ENCODE results near the gene PLCD3.

PLCD3 gene

DNA sequence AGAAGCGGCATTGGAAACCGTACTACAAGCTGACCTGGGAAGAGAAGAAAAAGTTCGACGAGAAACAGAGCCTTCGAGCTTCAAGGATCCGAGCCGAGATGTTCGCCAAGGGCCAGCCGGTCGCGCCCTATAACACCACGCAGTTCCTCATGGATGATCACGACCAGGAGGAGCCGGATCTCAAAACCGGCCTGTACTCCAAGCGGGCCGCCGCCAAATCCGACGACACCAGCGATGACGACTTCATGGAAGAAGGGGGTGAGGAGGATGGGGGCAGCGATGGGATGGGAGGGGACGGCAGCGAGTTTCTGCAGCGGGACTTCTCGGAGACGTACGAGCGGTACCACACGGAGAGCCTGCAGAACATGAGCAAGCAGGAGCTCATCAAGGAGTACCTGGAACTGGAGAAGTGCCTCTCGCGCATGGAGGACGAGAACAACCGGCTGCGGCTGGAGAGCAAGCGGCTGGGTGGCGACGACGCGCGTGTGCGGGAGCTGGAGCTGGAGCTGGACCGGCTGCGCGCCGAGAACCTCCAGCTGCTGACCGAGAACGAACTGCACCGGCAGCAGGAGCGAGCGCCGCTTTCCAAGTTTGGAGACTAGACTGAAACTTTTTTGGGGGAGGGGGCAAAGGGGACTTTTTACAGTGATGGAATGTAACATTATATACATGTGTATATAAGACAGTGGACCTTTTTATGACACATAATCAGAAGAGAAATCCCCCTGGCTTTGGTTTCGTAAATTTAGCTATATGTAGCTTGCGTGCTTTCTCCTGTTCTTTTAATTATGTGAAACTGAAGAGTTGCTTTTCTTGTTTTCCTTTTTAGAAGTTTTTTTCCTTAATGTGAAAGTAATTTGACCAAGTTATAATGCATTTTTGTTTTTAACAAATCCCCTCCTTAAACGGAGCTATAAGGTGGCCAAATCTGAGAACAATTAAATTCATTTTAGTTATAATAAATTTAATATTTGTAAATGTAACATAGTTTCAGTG, 17.7 kb upstream of the PLCD3 start:
- DNase-seq: peak; percentile 32 to 55

DNA sequence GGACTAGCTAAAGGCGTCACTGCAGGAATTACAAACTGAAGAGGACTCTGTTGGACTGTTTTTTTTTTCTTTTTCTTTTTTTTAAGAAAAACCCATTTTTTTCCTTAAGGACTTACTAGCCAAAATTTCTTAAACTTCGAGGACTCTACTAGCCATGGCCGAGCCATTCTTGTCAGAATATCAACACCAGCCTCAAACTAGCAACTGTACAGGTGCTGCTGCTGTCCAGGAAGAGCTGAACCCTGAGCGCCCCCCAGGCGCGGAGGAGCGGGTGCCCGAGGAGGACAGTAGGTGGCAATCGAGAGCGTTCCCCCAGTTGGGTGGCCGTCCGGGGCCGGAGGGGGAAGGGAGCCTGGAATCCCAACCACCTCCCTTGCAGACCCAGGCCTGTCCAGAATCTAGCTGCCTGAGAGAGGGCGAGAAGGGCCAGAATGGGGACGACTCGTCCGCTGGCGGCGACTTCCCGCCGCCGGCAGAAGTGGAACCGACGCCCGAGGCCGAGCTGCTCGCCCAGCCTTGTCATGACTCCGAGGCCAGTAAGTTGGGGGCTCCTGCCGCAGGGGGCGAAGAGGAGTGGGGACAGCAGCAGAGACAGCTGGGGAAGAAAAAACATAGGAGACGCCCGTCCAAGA, 16.8 kb upstream of the PLCD3 start:
- peak; percentile 55 to 72 for DNase-seq

DNA sequence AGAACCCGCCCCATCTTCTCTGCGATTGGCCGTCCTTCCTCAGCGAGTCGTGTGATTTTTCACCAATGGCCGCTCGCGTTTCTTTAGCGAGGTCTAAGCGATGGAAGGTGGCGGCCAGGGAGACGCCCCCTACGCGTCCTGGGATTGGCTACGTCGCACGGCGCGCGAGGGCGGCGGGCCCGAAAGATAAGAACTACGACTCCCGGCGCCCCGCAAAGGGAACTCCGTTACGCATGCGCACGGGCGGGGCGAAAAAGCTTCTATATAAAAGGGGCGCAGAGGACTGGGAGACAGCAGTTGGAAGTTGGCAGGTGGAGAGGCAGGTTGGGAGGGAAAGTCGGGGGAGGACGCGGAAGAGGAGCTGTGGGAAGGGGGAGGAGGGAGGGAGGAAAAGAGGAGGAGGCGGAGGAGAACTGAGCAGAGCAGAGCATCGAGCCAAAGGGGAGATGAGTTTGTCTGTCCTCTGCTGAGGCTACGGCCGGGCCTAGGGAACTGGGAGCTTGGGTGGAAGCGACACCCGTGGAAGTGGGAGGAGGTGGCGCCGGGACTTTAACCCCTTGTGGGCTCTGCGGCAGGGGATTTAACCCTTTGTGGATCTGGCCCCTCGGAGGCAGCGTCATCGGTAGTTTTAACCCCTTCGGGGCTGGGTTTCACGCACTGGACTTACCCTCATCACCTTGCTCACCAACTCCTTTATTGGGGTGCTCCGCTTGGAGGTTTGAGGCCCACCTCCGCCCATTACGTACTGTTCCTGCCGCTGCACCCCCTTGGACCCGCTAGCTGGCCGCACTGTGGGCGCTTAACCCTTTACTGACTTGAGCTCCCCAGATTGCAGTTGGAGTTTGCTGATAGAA, 16.1 kb upstream of the PLCD3 start, which contains the start of gene HEXIM1:
TSS of gene HEXIM1 (plus strand) at position 293 of the 854 bp plus-strand sequence. CDS start 716 bp downstream, outside the sequence.
- peak; percentile 99 to 100 for DNase-seq

DNA sequence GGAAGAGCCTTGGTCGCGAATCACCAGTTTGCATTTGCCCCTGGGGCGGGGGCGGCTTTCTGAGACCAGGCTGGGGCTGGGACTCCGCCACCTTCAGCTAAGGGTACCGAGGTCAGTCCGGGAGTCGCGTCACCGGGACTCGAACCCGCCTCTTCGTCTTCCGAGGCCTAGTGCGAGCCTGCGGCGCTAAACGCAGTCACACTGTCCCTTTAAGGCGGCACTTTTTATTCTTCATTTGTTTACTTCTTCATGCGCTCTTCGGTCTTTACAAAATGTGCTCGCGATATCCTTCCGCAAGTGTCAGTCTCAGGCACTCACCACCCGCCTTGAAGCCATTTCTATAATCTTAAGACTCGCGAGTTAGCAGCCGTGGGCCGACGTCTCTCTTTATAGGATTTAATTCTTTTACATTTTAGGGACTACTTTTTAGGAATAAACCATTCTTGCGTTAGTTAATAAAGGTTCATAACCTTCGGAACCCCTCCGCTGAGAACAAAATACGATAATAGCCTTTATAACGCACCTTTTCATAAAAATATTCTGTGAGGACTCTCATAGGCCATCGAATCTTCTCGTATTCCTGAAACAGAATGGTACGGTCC, 15.4 kb upstream of the PLCD3 start:
- peak; percentile 85 to 90 for DNase-seq

DNA sequence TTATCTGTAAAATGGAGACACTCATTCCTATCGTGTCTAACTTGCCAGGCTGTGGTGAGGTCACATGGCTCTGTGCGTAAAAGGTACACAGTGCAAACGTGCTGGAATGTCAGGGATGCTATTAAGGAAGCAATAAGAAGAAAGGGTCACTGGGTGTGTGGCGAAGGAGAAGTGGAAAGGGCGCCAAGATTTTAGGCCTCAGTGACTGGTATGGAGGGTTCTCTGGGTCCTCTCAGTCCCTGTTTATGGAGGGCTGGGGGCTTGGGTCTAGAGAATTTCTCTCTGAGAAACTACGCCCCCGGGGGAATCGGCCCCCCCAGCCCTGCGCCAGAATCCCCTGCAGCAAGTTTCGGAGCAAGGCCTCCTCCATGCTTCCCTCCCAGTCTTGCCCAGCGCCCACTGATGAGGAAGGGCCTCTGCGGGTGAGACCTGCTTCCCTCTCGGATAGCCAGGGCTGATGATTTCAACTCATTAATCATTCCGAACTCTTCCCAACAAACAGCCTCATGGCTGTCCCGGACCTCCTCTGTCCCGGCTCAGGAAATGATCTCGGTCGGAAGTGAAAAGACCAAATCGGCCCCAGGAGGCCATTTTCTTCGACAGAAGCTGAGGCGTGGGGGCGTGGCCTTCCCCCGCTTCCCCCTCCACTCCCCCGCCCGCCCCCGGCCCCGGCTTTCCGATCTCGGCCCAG, 14.7 kb upstream of the PLCD3 start:
- DNase-seq: peak; percentile 53 to 59

DNA sequence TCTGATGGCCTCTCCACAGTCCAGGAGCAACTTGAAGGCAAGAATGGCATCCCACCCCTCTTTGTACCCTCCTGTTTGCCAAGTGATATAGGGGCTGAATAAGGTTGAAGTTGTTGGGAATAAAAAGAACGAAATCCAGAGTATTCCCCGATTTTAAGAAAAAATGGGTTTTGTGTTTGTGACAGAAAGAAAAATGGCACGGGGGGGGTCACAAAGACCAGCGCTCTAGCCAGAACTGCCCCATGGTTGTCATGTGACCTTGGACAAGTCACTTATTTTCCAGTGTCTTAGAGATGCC, 14.2 kb upstream of the PLCD3 start:
- no peak for DNase-seq

DNA sequence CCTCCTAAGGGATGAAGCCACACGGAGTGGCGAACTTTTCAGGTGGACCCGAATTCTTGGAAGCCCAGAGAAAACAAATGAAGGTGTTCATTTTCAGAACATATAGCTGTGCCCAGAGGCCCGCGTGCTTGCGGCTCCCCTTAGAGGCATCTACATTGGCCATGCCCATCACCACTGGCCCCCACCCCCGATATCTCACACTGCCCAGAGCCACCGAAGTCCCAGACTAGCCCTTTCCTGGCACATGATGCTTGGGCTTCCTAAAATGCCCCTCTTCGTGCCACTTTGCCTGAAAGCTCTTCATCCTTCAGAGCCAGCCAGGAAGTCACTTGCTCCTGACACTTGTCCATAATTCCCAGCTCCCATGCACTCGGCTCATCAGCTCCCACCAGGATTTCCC, 13.9 kb upstream of the PLCD3 start:
- DNase-seq: no peak

DNA sequence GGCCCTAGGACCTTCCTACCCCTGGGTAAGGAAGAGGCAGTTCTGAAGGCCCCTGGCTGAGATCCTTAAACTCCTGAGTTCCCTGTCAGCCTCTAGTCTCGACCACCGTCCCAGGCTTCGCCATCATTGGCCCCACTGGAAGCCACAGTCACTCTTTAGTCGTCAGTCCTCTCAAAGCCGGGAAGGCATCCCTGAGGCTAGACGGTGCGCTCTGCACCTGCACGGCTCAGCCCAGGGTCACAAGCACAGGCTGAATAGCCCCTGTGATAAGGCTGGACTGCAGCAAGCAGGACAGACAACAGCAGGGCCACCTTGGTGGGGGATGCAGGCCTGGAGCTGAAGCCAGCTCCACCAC, 12.7 kb upstream of the PLCD3 start:
- no peak for DNase-seq

DNA sequence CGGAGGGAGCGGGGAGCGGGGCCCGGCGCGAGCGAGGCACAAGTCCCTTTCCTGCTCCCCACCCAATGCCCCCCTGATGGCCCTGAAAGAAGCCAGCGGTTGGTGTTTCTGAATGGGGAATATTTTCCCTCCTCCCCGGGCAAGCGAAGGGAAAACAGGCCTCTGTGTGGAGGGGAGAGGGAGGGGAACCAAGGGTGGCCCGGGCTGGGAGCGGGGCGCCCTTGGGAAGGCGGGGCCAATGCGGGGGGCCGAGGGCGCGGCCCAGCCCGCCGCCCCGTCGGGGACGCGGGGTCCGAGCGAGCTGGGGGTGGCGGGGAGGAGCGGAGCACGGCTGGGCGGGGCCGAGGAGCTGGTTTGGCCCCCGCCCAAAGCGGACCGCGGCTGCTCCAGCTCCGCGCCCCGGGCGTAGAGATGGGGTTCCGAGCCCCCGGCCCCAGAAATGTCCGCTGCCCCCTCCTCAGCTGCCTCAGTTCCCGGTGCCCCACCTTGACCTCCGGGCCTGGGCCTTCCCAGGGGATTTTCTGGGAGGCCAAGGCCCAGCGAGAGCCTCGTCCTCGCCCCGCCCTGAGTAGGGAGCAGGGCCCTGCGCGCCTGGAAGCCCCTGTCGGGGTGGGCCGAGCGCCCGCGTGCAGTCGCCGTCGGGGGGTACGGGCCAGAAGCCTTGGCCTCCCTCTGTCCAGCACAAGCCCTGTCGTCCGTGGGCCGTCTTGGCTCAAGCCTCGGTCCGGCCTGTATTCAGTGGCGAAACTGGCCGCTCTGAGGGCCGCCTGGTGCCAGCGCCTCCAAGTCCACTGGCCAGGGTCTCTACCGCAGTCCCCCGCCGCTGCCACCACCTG, 12.1 kb upstream of the PLCD3 start:
- no peak for DNase-seq

DNA sequence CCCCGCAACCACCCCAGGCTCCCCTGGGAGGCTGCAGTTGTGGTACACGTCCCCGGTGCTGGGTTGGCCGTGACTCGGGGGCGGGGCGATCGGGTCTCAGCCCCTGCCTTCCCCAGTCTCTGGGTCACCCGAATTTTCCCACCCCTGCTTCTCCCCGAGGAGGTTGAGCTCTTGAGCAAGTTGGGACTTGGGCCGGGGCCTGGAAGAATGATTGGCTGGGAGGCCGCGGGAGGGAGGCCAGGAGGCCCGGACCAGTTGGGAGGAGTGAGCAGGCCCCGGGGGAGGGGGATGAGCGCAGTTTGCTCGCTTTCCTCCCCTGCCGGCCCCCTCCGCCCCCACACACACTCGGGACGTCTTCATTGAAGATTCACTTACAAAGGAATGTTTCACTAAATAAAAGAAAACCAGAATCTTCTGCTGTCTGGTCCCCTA, 11.5 kb upstream of the PLCD3 start:
- DNase-seq: peak; percentile 23 to 65

DNA sequence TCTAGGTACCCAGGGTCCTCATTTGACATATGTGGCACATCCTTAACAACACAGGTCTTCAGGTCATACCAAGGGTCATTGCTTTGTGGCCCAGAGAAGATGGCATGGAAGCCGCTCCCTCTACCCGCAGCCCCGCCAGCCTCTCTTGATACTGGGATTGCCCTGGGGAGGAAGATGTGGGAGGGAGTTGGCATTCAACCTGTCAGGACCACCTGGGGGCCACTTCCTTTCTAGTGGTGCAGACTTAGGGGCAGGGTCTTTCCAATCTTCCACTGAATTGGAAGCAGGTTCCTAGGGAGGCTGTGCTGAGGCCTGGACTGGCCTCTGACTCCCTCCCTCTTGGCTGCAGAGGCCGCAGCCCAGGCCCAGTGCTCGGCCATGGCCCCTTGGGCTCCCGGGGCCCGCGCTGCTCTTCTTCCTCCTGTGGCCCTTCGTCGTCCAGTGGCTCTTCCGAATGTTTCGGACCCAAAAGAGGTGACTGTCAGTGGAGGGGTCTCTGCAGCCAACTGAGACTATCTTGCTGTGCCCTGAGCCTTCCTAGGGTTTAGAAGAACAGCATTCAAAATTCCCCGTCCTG, 10.9 kb upstream of the PLCD3 start:
- DNase-seq: no peak

DNA sequence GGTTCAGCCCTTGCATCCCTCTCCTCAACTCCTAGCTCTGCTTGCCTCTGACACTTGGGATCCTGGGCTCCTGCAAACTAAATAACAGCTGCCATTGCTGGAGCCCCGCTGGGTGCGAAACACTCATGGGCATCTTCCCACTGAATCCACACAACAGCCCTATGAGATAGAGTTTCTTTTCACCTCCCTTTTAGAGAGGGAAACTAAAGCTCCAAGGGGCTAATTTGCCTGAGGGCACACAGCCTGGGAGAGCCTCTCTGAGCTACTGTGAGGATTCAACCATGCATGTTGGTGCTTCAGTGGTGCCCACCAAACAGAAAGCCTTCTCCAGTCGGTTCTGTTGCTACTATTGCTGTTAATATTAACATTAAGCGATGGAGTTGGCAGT, 7.2 kb upstream of the PLCD3 start:
- DNase-seq: no peak

DNA sequence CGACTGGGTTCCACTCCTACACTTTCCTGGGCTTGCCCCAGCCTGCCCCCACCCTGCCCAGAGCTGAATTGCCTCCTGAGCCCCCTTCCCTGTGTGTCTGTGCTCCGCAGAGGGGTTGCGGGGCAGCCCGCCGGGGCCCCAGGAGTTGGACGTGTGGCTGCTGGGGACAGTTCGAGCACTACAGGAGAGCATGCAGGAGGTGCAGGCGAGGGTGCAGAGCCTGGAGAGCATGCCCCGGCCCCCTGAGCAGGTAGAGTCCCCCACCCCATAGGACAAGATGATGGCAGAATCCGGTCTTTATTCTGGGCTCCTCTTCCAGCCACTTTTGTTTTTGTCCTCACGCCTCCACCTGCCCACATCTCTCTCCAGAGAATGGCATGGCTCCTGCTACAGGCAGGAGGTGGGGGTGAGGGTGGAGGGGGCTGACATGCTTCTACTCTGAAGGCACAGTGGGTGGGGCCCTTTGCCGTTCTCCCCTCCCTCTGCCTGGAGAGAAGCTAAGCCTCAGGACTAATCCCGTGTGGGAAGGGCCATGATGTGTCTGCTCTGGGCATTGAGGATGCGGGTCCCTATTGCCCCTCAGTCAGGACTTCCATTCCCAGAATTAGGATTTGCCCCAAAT, 6.7 kb upstream of the PLCD3 start:
- no peak for DNase-seq

DNA sequence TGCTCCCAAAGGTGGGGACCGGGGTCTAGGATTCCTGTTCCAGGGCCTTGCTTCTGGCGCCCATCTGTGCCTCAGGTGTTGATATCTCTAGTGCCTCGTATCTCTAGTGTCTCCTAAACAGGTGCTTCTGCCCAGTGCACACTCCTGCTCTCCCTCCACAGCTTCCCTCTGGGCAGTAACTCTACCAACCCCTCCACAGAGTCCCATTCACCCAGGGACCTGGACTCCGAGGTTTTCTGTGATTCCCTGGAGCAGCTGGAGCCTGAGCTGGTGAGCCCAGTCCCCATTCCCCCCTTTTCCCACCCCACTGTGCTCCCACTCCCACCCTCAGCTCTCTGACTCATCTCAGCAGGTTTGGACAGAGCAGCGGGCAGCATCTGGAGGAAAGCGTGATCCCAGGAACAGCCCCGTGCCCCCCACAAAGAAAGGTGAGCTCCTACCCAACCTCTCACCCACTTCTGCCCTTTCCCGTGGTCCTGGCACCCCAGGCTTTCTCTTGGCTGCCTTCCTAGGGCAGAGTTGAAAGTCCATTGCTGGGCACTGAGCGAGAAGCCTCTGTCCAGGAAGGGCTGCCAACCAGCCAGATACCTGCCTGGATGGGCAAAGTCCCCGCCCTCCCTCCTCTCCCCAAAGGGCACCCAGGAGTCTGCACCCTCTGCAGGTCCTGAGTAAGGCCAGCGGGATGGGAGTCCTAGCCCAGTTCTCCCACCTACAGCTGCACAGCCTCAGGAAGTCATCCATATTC, 5.4 kb upstream of the PLCD3 start:
- no peak for DNase-seq

DNA sequence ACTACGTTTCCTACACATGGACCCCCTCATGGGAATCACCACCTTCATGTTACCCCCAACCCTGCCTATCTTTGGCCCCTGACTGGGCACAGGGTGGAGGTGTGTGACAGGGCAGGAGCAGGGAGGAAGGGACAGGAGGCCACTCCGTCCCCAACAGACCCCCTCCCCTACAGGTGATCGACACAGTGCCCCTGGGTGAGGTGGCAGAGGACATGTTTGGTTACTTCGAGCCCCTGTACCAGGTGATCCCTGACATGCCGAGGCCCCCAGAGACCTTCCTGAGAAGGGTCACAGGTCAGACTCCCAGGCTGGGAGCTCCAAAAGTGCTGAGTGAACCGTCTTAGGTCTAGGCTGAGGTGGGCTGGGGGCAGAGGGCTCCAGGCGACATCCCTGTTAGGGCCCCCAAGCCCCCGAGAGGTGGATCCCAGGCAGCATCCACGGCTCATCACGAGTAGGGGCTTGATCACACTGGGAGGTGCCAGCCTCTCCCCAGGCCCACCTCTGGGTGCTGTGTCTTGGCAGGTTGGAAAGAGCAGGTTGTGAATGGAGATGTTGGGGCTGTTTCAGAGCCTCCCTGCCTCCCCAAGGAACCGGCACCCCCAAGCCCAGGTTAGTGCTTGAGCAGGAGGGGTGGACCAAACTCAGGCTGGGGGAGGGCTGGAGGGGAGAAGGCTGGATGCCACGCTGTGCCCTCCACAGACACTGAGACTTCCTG, 4.7 kb upstream of the PLCD3 start:
- DNase-seq: no peak

DNA sequence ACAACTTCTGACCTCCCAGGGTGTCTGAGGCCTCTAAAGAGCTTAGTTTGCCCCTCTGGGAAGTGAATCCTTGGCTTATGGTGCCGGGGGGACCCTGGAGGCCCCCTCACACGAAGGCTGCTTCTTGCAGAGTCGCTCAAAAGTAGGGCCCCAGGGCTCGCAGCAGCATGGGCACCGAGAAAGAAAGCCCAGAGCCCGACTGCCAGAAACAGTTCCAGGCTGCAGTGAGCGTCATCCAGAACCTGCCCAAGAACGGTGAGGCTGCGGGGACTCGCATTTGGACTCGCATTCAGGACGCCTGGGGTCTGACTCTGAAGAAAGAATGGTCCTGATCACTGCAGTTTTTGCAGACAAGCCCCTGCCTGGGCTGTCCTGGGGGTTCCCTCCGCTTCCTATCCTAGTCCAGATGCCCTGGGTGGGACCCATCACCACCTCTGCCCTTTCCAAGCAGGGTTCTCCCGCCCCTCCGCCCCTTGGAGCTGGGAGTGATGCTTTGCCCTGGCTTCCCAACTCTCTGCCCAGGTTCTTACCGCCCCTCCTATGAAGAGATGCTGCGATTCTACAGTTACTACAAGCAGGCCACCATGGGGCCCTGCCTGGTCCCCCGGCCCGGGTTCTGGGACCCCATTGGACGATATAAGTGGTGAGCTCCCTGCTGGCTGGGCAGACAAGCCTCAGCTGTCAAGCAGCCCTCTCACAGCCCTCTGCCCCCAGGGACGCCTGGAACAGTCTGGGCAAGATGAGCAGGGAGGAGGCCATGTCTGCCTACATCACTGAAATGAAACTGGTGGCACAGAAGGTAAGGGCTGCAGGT, 3.9 kb upstream of the PLCD3 start:
- no peak for DNase-seq

DNA sequence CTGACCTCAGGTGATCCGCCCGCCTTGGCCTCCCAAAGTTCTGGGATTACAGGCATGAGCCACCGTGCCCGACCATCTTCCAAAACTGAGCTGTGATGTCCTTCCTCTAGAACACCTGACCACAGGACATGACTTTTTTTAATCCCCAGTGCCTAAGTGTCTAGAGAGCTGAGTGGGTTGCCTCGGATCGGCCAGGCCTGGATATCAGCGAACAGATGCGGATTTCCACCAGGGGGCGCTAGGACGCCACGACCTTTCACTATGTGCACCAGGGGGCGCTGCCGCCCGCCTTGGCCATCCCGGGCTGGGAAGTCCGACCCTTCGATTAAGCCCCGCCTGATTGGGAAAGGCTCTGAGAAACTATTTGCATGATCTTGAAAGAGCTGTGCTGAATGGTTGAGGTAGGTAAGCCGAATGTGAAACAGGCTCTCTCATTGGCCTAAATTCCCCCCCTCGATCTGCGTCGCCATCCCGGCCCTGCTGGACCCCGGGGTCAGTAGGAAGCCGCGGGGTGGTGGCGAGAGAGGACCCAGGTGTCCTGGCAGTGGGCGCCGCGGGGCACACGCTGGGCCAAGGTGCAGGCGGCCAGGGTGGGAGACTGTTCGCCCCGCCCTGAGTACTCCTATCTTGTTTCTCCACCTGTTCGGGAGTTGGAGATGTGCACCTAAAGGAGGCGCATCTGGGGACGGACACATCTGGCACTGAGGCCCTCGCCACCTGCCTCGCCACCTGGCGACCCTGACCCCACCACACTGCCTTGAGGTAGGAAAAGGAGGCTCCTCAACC, 3.1 kb upstream of the PLCD3 start, which contains the start of gene ACBD4:
TSS of gene ACBD4 (plus strand) at position 496 of the 786 bp plus-strand sequence. CDS start 458 bp downstream, outside the sequence.
- peak; percentile 97 to 100 for DNase-seq
